Astrocyte of the spinal cord (primary cell): ENCODE measurements around the gene MPV17.
A peak's percentile ranks its signal among the peaks of the same experiment; 100 is the strongest.

Source experiments
- DNase-seq: peaks from one replicate; pipeline ENCODE4 v3.0.0; 2011; ENCODE audit warnings: low read depth, low spot score
- H3K4me3 ChIP-seq: 2 replicates; pipeline ENCODE4 v1.5.1; 2011; ENCODE audit warnings: low read depth, mild to moderate bottlenecking, low read length, moderate library complexity
- in situ Hi-C: cut with HindIII; loops from 2 replicates; pipeline ENCODE4 v1.10.0; 2017; ENCODE audit warnings: low sequenced_read_pairs
- TF ChIP-seq, protein P1 (sequence below): IDR thresholded peaks from 2 replicates; pipeline ENCODE4 v1.5.1; 2012; ENCODE audit warnings: low read depth, mild to moderate bottlenecking, low read length, inconsistent platforms

MPV17 gene, protein sequence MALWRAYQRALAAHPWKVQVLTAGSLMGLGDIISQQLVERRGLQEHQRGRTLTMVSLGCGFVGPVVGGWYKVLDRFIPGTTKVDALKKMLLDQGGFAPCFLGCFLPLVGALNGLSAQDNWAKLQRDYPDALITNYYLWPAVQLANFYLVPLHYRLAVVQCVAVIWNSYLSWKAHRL

DNA sequence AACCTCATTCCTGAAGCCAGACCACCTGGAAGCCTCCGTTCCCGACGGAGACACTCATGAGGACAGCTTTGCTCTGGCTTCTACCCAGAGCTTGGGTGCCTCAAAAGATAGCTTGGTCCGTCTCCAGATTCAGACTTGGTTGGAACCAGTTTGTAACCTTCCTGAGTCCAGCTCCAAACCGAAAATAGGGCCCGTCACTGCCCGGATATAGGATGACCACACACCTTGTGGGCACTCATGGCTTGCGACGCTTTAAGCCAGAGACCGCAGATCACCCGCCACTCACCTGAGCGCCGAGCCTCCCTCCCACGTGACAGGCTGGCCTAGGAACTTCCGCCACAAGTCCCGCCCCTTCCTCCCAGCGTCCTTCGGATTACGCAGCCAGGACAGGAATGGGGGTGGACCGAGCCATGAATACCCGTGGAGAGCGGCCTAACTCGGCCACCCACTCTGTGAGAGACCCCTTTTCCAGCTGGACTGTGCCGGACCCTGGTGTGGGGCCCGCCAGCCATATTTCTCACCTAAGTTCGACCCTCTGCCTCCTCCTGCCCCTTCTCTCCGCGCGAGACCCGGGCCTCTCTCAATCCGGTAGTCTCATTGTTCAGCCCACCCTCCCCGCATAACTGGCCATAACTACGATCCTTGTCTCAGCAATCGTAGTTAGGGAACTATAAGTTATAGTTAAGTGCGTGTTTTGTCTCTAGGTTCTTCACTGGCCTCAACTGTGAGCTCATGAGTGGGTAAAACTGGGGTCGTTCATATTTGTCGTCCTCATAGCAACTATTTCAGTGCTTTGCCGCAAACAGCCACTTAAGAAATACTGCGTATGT is at the start of gene MPV17:
TSS of gene MPV17 (minus strand) at position 332 of the 830 bp plus-strand sequence. CDS start 580 bp downstream, outside the sequence.
- peak; percentile 91 for DNase-seq
- TF ChIP-seq, protein P1, sequence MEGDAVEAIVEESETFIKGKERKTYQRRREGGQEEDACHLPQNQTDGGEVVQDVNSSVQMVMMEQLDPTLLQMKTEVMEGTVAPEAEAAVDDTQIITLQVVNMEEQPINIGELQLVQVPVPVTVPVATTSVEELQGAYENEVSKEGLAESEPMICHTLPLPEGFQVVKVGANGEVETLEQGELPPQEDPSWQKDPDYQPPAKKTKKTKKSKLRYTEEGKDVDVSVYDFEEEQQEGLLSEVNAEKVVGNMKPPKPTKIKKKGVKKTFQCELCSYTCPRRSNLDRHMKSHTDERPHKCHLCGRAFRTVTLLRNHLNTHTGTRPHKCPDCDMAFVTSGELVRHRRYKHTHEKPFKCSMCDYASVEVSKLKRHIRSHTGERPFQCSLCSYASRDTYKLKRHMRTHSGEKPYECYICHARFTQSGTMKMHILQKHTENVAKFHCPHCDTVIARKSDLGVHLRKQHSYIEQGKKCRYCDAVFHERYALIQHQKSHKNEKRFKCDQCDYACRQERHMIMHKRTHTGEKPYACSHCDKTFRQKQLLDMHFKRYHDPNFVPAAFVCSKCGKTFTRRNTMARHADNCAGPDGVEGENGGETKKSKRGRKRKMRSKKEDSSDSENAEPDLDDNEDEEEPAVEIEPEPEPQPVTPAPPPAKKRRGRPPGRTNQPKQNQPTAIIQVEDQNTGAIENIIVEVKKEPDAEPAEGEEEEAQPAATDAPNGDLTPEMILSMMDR: no peak
- peak within 1 kb of the TSS; percentile 95 for H3K4me3 ChIP-seq
- in situ Hi-C loops: no loop called here

- DNase-seq: peak; percentile 34
- peak overlapping the region; percentile 73 for H3K4me3 ChIP-seq
These were observed 48.1 kb upstream of the MPV17 start for GRCh38 chr2:27370816-27371620.

DNA sequence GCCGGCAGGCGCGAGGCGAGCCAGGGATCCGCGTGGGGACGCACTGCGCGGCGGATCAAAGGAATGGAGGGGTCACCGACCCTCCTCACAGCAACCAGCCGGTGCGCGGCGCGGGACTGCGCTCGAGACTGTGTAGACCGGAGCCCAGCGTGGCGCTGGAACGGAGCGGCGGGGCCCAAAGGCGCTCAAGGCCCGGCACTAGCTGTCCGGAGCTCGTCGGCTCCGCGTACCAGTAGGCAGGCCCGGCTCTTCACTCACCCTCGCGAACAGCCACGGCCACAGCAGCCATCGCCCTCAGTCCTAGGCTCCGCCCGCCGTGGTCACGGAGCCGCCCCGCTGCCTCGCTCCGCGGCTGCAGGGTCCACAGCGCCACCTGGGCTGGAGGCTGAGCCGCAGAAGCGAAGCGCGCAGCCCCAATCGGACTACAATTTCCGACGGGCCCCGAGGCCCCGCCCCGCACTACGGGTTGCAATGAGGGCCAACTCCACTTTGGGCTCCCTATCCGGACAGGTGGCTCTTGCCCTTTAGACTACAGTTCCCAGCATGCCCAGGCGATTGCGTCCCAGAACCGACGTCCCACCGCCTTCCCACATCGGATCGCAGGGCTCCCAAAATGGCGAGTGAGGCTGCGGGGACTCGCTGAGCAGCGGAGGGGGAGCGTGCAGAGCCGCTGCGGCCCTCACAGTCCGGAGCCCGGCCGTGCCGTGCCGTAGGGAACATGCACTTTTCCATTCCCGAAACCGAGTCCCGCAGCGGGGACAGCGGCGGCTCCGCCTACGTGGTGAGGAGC is 47.3 kb upstream of the MPV17 start, which contains the start of the genes EIF2B4 and SNX17:
TSS of gene EIF2B4 (minus strand) at position 313 of the 790 bp plus-strand sequence. CDS start at position 289, 24 bp downstream.
TSS of gene SNX17 (plus strand) at position 591 of the 790 bp plus-strand sequence. CDS start at position 719, 128 bp downstream.
- in situ Hi-C loops: no loop called here
- H3K4me3 ChIP-seq: peak within 1 kb of the TSS; percentile 73
- TF ChIP-seq, protein P1: peak; percentile 77
- peak; percentile 100 for DNase-seq

More at GRCh38 chr2:27370816-27371620, 48.1 kb upstream of the MPV17 start:
- in situ Hi-C loops: no loop called here
- TF ChIP-seq, protein P1: no peak

- DNase-seq: peak; percentile 63
- peak overlapping the region; percentile 73 for H3K4me3 ChIP-seq
- TF ChIP-seq, protein P1: no peak
- in situ Hi-C loops: no loop called here
These were observed 46.7 kb upstream of the MPV17 start for GRCh38 chr2:27369471-27370025.

DNA sequence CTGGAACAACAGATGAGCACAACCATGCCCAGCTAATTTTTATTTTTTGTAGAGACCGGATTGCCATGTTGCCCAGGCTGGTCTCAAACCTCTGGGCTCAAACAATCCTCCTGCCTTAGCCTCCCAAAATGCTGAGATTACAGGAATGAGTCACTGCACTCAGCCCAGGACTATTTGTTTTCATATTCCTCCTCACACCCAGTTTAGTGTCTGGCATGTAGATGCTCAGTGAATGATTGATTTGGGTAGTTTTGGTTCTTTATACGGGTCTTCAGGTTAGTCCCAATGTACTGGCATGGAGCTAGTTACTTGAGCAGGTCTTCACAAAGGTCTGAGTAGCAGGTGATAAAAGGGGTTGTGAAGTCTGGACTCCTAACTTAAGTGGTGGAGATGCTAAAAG is 41.0 kb upstream of the MPV17 start:
- no peak for DNase-seq
- in situ Hi-C loops: no loop called here
- TF ChIP-seq, protein P1: no peak

More for the DNA sequence above, 41.0 kb upstream of the MPV17 start:
- H3K4me3 ChIP-seq: no peak overlapping the region
